Colon (tissue), 2 donors: ENCODE data around the gene ATF5.

Experiments used
- FAIRE-seq: peaks from 2 replicates; lab custom pipeline; 2012; peaks lifted over from hg19 to GRCh38; lab: Jason Lieb, UNC
- donor health status: control.
- donor health status: control.

Gene ATF5

DNA sequence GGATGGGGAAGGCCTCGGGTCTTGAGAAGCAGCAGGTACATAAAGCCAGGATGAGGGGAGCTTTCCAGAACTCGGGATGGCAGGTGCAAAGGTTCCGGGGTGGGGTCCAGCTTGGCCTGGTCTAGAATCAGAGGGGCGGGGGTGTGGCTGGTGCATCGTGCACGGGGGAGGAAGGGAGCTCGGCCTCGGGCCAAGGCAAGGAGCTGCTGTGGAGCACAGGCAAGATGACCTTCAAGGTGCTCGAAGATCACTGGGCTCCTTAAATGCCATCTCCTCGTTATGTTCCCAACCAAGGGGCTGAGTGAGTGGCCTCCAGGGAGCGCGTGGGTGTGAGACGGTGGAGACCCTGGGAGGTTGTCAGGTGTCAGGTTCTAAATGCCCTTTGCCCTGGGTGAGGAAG is 48.1 kb downstream of the ATF5 start:
- no peak for FAIRE-seq

DNA sequence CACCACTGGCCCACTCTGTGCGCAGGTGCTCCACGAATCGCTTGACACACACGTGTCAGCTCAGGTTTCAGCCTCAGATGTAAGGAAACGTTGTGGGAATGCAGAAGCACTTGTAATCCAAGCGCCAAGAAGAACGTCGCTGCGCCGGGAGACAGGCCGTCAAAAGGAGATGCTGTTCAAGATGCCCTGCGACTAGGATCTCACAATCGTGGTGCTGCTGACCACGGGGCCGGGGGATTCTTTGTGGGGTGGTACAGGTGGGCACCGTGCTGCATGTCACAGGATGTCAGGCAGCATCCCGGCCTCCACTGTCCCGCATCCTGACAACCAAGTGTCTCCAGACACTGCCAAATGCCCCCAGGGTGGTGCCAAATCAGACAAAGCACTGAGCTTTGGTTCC is 48.9 kb downstream of the ATF5 start:
- FAIRE-seq, result no peak

DNA sequence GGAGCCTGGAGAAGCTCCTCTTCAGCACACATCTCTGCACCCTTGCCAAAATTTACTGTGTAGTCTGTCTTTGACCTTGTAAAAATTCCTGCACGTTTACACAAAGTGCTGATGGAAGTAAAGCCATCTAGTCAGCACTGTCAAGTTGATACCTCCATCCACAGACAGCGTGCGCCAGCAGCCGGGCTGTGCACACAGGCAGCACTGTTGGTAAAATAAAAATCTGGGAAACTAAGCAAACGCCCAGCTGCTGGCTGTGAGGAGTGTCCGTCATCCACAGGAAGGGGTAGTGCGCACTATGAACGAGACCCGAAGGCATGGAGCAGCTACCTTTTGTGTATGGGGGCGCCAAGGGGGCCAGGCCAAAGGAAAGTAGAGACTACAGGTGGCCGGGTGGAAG is 49.3 kb downstream of the ATF5 start:
- no peak for FAIRE-seq

DNA sequence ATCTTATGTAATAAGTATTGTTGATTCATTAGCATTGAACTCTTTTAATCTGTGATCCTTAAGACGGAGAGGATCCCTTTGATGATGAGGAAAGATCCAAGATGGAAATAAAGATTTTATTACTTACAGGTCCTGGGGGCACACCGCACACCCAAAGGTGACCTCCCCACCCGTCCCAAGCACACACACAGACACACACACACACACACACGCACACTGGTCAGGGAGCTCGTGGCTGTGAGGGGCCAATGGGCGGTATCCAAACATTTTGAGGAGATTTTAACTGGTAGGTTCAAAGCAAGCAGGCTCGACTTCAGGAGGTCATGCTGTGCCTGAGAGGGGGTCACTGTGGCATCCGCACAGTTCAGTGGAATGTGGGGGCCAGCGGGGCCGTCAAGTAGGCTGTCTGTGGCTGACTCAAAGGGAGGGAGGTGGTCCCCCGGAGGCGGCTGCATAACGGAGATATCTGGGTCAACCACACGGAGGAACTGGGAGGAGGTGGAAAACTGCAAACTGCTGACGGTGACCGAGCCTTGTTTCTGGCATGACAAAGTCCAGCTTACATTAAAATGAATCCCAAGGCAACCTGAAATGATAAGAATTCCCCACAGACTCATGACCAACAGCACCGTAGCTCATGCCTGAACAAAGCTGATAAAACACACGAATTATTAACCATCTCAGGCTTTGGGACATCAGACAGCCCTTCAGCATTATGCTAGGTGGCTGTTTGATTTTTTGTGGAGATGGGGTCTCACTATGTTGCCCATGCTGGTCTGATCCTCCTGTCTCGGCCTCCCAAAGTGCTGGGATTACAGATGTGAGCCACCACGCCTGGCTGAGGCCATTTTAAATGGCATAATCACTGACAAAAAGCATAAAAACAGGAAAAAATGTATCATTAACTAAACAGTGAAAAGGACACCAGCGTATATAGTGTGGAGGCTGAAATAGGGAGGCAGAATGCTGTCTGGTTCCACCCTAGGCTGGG is 52.9 kb downstream of the ATF5 start:
- FAIRE-seq, result no peak
